OCI-LY3 (cell line): ENCODE measurements around the gene CX3CL1.

Experiments used
- H2AFZ ChIP-seq: fragments of 200-600, 300-600 bp; shearing (Covaris generic); 2 replicates; pipeline ENCODE4 v1.6.0; 2014; ENCODE audit warnings: antibody characterized with exemption, low read depth, low read length
- H3K27ac ChIP-seq: fragments of 200-600, 300-600 bp; sonication (generic); 2 replicates; pipeline ENCODE4 v1.5.1; 2014; ENCODE audit warnings: mild to moderate bottlenecking, low read length, moderate library complexity, mixed read lengths
- H3K27me3 ChIP-seq: fragments of 200-600, 300-600 bp; sonication (generic); 2 replicates; pipeline ENCODE4 v1.6.1; 2014; ENCODE audit warnings: low read depth, low read length, mixed read lengths
- H3K36me3 ChIP-seq: fragments of 200-600, 300-600 bp; sonication (generic); replicated peaks from 2 replicates; pipeline ENCODE3; 2014; ENCODE audit warnings: low read depth, low read length, mixed read lengths
- H3K4me1 ChIP-seq: fragments of 300-600, 200-600 bp; sonication (generic); 2 replicates; pipeline ENCODE4 v1.6.1; 2014; ENCODE audit warnings: low read length, mixed read lengths
- H3K4me2 ChIP-seq: fragments of 200-600, 300-600 bp; sonication (generic); 2 replicates; pipeline ENCODE4 v1.6.1; 2014; ENCODE audit warnings: low read length, mixed read lengths
- H3K4me3 ChIP-seq: fragments of 300-600, 200-600 bp; sonication (generic); 2 replicates; pipeline ENCODE4 v1.5.1; 2014; ENCODE audit warnings: antibody characterized with exemption, mild to moderate bottlenecking, low read length, moderate library complexity
- H3K79me2 ChIP-seq: fragments of 300-600, 200-600 bp; shearing (Covaris generic); 2 replicates; pipeline ENCODE4 v1.6.1; 2014; ENCODE audit warnings: mild to moderate bottlenecking, low read length, mixed read lengths
- H3K9ac ChIP-seq: fragments of 300-600, 200-600 bp; shearing (Covaris generic); 2 replicates; pipeline ENCODE4 v1.6.0; 2014; ENCODE audit warnings: mild to moderate bottlenecking, low read length, moderate library complexity
- H3K9me3 ChIP-seq: fragments of 200-600, 300-600 bp; shearing (Covaris generic); 2 replicates; pipeline ENCODE4 v1.6.1; 2014; ENCODE audit warnings: low read length, mixed read lengths; ENCODE audit not compliant: insufficient read depth
- H4K20me1 ChIP-seq: fragments of 200-600, 300-600 bp; sonication (generic); 2 replicates; pipeline ENCODE4 v1.6.1; 2016; ENCODE audit warnings: low read length, mixed read lengths; ENCODE audit not compliant: insufficient read depth
- CTCF ChIP-seq: fragments of 200-600, 300-600 bp; sonication (generic); IDR thresholded peaks from 2 replicates; pipeline ENCODE4 v1.5.1; 2014; ENCODE audit warnings: antibody characterized with exemption, low read length, low read depth
- EZH2phosphoT487 ChIP-seq: fragments of 200-600 bp; shearing (Covaris generic); IDR thresholded peaks from 2 replicates; pipeline ENCODE4 v1.6.1; 2018; ENCODE audit warnings: antibody characterized with exemption, mixed run types, low read depth

Gene CX3CL1

GRCh38 chr16:57388359-57389086 is 16.2 kb downstream of the CX3CL1 start:
- peak overlapping the region; percentile 68 for H3K9ac ChIP-seq
- no peaks in the 10 kb centered on the region for H3K27me3 ChIP-seq
- no peak overlapping the region for H2AFZ ChIP-seq

GRCh38 chr16:57389087-57389468 is 16.8 kb downstream of the CX3CL1 start:
- no peaks in the 10 kb centered on the region for H3K27me3 ChIP-seq
- H3K79me2 ChIP-seq: no peaks in the 10 kb centered on the region
- peak overlapping the region; percentile 68; the same call in 1 of the 2 replicates for H3K9ac ChIP-seq
- no peak overlapping the region for H2AFZ ChIP-seq
- no peak overlapping the region; the same call in 1 of the 2 replicates for H3K4me3 ChIP-seq
- no peaks in the 10 kb centered on the region for H3K36me3 ChIP-seq
- peak overlapping the region; percentile 75 for H3K4me2 ChIP-seq
- TF ChIP-seq CTCF (no peak), EZH2phosphoT487 (no peak)
- H3K9me3 ChIP-seq: no peaks in the 10 kb centered on the region
- peaks cover 70% of the 10 kb centered on the region for H3K4me1 ChIP-seq
- H4K20me1 ChIP-seq: no peaks in the 10 kb centered on the region
- H3K27ac ChIP-seq: peak overlapping the region; percentile 89

More at GRCh38 chr16:57388359-57389086, 16.2 kb downstream of the CX3CL1 start:
- no peaks in the 10 kb centered on the region for H3K36me3 ChIP-seq
- H3K4me1 ChIP-seq: peaks cover 76% of the 10 kb centered on the region
- peak overlapping the region; percentile 89 for H3K27ac ChIP-seq
- no peaks in the 10 kb centered on the region for H3K79me2 ChIP-seq
- no peaks in the 10 kb centered on the region for H3K9me3 ChIP-seq
- H3K4me3 ChIP-seq: peak overlapping the region; percentile 50
- H4K20me1 ChIP-seq: no peaks in the 10 kb centered on the region
- H3K4me2 ChIP-seq: peak overlapping the region; percentile 75
- TF ChIP-seq CTCF (no peak), EZH2phosphoT487 (no peak)

- TF ChIP-seq EZH2phosphoT487 (no peak), CTCF (no peak)
- H3K4me2 ChIP-seq: 0 out of 2 replicates have a peak overlapping the region, but pooled peaks have one; percentile 8
- no peak overlapping the region for H3K9ac ChIP-seq
- H3K4me1 ChIP-seq: peaks cover 53% of the 10 kb centered on the region
- no peaks in the 10 kb centered on the region for H4K20me1 ChIP-seq
- H3K27me3 ChIP-seq: no peaks in the 10 kb centered on the region
- no peaks in the 10 kb centered on the region for H3K36me3 ChIP-seq
- 0 out of 2 replicates have a peak overlapping the region, but pooled peaks have one; percentile 5 for H3K27ac ChIP-seq
- no peak overlapping the region for H3K4me3 ChIP-seq
- no peaks in the 10 kb centered on the region for H3K9me3 ChIP-seq
- H3K79me2 ChIP-seq: no peaks in the 10 kb centered on the region
- H2AFZ ChIP-seq: no peak overlapping the region; the same call in 1 of the 2 replicates
Measured at GRCh38 chr16:57390636-57391295, 18.5 kb downstream of the CX3CL1 start.

- Histone ChIP-seq H3K36me3 (no peaks in the 10 kb centered on the region), H3K9me3 (no peaks in the 10 kb centered on the region), H2AFZ (no peak overlapping the region; the same call in 1 of the 2 replicates), H3K9ac (no peak overlapping the region), H3K4me2 (no peak overlapping the region), H3K4me1 (peaks cover 48% of the 10 kb centered on the region), H4K20me1 (no peaks in the 10 kb centered on the region), H3K27ac (0 out of 2 replicates have a peak overlapping the region, but pooled peaks have one; percentile 5), H3K4me3 (no peak overlapping the region), H3K79me2 (no peaks in the 10 kb centered on the region), H3K27me3 (no peaks in the 10 kb centered on the region)
- TF ChIP-seq EZH2phosphoT487 (no peak), CTCF (no peak)
Measured at GRCh38 chr16:57391300-57391699, 19.0 kb downstream of the CX3CL1 start.
